Bronchial epithelial cell (primary cell): ENCODE measurements around the gene ADGRF3. TPM values are rescaled to one million over a fixed set of nuclear protein-coding genes. Genes with fewer than 3 reads are reported as not detected.
"Not testable (repeated sequence)": the region's sequence is repeated elsewhere in the genome, so short reads cannot be mapped to it uniquely, and the experiment has no call there.

ENCODE experiments used
- DNase-seq: peaks from one replicate; pipeline ENCODE4 v3.0.0-alpha.2; 2010; ENCODE audit warnings: low read depth
- FAIRE-seq: peaks from 2 replicates; lab custom pipeline; 2011; peaks lifted over from hg19 to GRCh38; lab: Jason Lieb, UNC
- H3K27me3 ChIP-seq: 2 replicates; pipeline ENCODE4 v1.5.1; 2011; ENCODE audit warnings: low read length; ENCODE audit not compliant: control insufficient read depth, insufficient read depth
- H3K36me3 ChIP-seq: 2 replicates; pipeline ENCODE4 v1.5.1; 2011; ENCODE audit warnings: low read length; ENCODE audit not compliant: control insufficient read depth, insufficient read depth
- H3K4me3 ChIP-seq: 2 replicates; pipeline ENCODE4 v1.5.1; 2011; ENCODE audit warnings: mild to moderate bottlenecking, low read depth, low read length, control low read depth
- total RNA-seq: library from RNA; depleted of rRNA; stranded (reverse); fragments of >200 nt; gene quantifications from 2 replicates; pipeline ENCODE4 v1.2.1, GENCODE V29; 2014
- TF ChIP-seq, protein P1 (sequence below): IDR thresholded peaks from 2 replicates; pipeline ENCODE4 v1.5.1; 2011; ENCODE audit warnings: mild to moderate bottlenecking, moderate library complexity, low read length, control low read depth, inconsistent platforms; ENCODE audit not compliant: insufficient read depth, severe bottlenecking

The ADGRF3 gene
- total RNA-seq, 1 donor from 2014 or later: not detected

DNA sequence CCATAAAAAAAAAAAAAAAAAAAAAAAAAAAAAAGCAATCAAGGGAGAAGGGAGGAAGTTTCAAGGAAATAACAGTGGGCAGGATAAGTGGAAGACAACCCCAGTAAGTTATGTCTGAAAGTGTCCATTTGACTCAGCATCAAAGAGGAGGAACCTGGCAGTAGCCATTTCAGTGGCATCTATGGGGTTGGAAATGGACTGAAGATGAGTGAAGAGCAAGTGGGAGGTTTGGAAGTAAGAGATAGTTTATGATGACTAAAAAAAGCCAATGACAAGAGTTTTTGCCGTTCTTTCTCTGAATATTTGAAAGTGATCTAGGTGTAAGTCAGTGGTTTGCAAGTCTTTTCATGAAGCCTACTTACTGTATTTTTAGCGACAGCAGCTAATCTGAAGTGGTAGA, 9.9 kb downstream of the ADGRF3 start:
- no peaks in the 10 kb centered on the region for H3K36me3 ChIP-seq
- FAIRE-seq (no peak), DNase-seq (no peak)
- TF ChIP-seq, protein P1, sequence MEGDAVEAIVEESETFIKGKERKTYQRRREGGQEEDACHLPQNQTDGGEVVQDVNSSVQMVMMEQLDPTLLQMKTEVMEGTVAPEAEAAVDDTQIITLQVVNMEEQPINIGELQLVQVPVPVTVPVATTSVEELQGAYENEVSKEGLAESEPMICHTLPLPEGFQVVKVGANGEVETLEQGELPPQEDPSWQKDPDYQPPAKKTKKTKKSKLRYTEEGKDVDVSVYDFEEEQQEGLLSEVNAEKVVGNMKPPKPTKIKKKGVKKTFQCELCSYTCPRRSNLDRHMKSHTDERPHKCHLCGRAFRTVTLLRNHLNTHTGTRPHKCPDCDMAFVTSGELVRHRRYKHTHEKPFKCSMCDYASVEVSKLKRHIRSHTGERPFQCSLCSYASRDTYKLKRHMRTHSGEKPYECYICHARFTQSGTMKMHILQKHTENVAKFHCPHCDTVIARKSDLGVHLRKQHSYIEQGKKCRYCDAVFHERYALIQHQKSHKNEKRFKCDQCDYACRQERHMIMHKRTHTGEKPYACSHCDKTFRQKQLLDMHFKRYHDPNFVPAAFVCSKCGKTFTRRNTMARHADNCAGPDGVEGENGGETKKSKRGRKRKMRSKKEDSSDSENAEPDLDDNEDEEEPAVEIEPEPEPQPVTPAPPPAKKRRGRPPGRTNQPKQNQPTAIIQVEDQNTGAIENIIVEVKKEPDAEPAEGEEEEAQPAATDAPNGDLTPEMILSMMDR: no peak
- H3K27me3 ChIP-seq: no peaks in the 10 kb centered on the region
- H3K4me3 ChIP-seq: no peak overlapping the region

DNA sequence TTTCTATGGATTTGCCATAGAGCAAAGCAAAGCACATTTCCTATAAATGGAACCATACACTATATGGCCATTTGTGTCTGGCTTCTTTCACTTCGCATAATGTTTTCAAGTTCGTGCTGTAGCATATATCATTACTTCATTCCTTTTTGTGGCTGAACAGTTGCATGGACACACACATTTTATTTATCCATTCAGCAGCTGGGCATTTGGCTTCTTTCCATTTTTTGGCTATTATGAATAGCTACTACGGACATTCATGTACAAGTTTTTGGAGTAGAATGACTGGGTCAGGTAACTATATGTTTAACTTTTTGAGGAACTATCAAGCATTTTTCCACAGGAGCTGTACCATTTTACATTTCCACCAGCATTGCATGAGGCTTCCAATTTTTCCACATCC, 11.4 kb downstream of the ADGRF3 start:
- no peak overlapping the region for H3K4me3 ChIP-seq
- no peaks in the 10 kb centered on the region for H3K27me3 ChIP-seq
- no peaks in the 10 kb centered on the region for H3K36me3 ChIP-seq
- FAIRE-seq (no peak), DNase-seq (no peak)
- TF ChIP-seq, protein P1: no peak

DNA sequence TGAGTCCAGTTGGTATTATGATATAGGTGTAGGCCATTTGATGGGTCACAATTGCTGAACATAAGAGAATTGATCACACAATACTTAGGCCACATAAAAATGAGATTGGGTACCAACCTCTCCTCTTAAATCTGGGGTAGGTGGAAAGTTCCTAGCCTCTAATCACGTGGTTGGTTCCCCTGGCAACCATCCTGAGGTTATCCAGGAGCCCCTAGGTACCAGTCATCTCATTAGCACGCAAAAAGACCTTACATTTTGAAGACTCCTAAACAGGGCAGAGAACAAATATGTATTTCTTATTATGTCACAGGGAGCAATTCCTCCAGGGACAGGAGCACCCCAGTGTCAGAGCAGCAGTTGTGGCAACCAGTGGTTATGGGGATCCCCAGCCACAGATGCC, 13.3 kb downstream of the ADGRF3 start:
- Histone ChIP-seq H3K4me3 (no peak overlapping the region), H3K27me3 (no peaks in the 10 kb centered on the region), H3K36me3 (no peaks in the 10 kb centered on the region)
- TF ChIP-seq, protein P1: no peak
- FAIRE-seq (no peak), DNase-seq (no peak)

DNA sequence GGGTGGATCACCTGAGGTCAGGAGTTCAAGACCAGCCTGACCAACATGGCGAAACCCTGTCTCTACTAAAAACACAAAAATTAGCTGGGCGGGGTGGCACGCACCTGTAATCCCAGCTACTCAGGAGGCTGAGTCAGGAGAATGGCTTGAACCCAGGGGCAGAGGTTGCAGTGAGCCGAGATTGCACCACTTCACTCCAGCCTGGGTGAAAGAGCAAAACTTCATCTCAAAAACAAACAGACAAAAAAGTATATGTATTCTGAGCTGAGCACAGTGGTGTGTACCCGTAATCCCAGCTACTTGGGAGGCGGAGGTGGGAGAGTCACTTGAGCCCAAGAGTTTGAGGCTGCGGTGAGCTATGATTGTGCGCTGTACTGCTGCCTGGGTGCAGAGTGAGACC, 15.3 kb downstream of the ADGRF3 start:
- H3K36me3 ChIP-seq, H3K27me3 ChIP-seq, FAIRE-seq, DNase-seq, H3K4me3 ChIP-seq: not testable (repeated sequence)

DNA sequence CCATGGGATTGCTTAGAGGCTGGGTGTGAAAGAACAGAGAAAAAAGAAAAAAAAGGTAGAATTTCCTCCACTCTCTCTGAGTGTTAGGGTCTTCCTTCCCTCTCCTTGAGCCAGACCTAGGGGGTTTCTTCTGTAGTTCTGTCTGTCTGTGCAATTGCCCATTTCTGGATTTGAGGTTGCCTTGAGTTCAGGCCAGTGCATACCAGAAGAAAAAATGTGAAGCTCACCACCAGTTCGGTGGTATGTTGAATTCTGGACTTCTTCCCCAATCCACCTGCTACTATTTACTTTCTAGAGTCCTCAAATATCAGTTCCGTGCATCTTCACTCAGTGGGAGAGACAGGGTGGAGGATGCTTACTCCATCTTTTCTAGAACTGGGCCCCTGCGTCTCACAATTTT, 16.0 kb downstream of the ADGRF3 start:
- Histone ChIP-seq H3K4me3 (no peak overlapping the region), H3K36me3 (no peaks in the 10 kb centered on the region), H3K27me3 (no peaks in the 10 kb centered on the region)
- TF ChIP-seq, protein P1: no peak
- DNase-seq: no peak
- FAIRE-seq: no peak

DNA sequence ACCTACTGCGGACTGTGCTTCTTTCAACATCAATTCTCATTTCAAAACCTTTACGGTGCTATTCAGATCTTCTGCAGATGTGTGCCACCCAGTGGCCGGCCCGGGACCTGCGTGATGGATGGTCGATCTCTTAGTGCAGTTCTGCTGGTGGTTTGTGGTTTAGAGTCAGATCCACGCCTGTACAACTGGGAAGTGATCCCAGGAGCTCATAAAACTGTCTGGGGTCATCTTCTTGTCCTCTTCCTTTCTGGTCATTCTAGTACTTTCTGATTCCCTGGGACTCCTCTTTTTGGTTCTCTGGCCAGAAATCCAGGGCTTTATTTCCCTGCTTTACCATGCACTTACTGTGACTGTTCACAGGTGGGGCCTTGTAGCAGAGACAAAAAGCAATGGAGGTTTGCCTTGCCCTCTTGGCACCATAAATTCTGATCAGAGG, 16.5 kb downstream of the ADGRF3 start:
- Histone ChIP-seq H3K36me3 (no peaks in the 10 kb centered on the region), H3K27me3 (no peaks in the 10 kb centered on the region), H3K4me3 (no peak overlapping the region)
- TF ChIP-seq, protein P1: peak; percentile 86
- FAIRE-seq (no peak), DNase-seq (peak; percentile 69)

DNA sequence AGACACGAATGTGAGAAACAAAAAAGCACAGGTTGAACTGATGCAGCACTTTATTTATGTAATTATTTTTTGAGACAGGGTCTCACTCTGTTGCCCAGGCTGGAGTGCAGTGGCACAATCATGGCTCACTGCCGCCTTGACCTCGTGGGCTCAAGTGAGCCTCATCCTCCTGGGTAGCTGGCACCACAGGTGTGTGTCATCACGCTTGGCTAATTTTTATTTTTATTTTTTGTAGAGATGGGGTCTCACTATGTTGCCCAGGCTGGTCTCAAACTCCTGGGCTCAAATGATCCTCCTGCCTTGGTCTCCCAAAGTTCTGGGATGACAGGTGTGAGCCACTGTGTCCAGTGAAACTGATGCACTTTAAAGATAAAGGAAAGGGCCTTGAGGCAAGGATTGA, 17.5 kb downstream of the ADGRF3 start:
- FAIRE-seq, H3K27me3 ChIP-seq, H3K36me3 ChIP-seq, DNase-seq, H3K4me3 ChIP-seq: not testable (repeated sequence)
